ENCODE data around the gene AGER. TPM values are rescaled to one million over a fixed set of nuclear protein-coding genes. Genes with fewer than 3 reads are reported as not detected.

AGER gene
- total RNA-seq, 6 donors from 2014 or later, result 543 to 2,806 (median 1,294) TPM

GRCh38 chr6:32192608-32193039 is 8.6 kb upstream of the AGER start, which contains the start of gene GPSM3:
GPSM3 (minus strand) TSS chr6:32192643; CDS start chr6:32192513, 130 bp downstream.
- no peaks in the 10 kb centered on the region for H3K9me3 ChIP-seq
- H3K4me3 ChIP-seq, result peak within 1 kb of the TSS in 3 of 4 donors; percentile 72 to 96 (median 80)
- TF ChIP-seq POLR2AphosphoS5 (IDR thresholded peaks at IDR 0.05), result peak; percentile 50 to 54
- peak in 2 of 4 donors; percentile 39 to 67 for TF ChIP-seq POLR2A (IDR thresholded peaks at IDR 0.05)
- no peak for TF ChIP-seq EP300 (IDR thresholded peaks at IDR 0.05)
- TF ChIP-seq CTCF (IDR thresholded peaks at IDR 0.05), result no peak
- H3K27me3 ChIP-seq, result no peaks in the 10 kb centered on the region
- 21 to 24% methylated on average over 2 to 5 of the region's 5 CpGs for WGBS, 2 donors
- H3K36me3 ChIP-seq, result peaks cover 0 to 11% (median 4%) of the 10 kb centered on the region in 4 donors
- H3K27ac ChIP-seq, result peak within 1 kb of the TSS; percentile 93 to 98 (median 96)
- DNase-seq (peak; percentile 75 to 83), ATAC-seq (ENCODE audit: low FRiP score in 2 of 2) (no peak)
- peaks cover 66 to 81% (median 74%) of the 10 kb centered on the region in 4 donors for H3K4me1 ChIP-seq

GRCh38 chr6:32191696-32192607 is 7.9 kb upstream of the AGER start:
- peak overlapping the region in 3 of 4 donors; percentile 72 to 96 (median 80) for H3K4me3 ChIP-seq
- H3K27ac ChIP-seq, result peak overlapping the region; percentile 93 to 98 (median 96)
- no peaks in the 10 kb centered on the region for H3K9me3 ChIP-seq
- TF ChIP-seq POLR2A (IDR thresholded peaks at IDR 0.05) (no peak), POLR2AphosphoS5 (IDR thresholded peaks at IDR 0.05) (no peak), EP300 (IDR thresholded peaks at IDR 0.05) (no peak), CTCF (IDR thresholded peaks at IDR 0.05) (no peak)
- WGBS, 2 donors, result 52 to 62% methylated on average over 15 of the region's 15 CpGs
- H3K36me3 ChIP-seq, result peaks cover 0 to 14% (median 5%) of the 10 kb centered on the region in 4 donors
- no peak for DNase-seq
- no peak for ATAC-seq (ENCODE audit: low FRiP score in 2 of 2)
- H3K27me3 ChIP-seq, result no peaks in the 10 kb centered on the region
- peaks cover 68 to 82% (median 74%) of the 10 kb centered on the region in 4 donors for H3K4me1 ChIP-seq

- Histone ChIP-seq H3K27ac (peak overlapping the region; percentile 93 to 98 (median 96)), H3K4me3 (peak overlapping the region in 3 of 4 donors; percentile 72 to 96 (median 80)), H3K27me3 (no peaks in the 10 kb centered on the region), H3K9me3 (no peaks in the 10 kb centered on the region), H3K36me3 (peaks cover 0 to 22% (median 11%) of the 10 kb centered on the region in 4 donors), H3K4me1 (peaks cover 68 to 82% (median 77%) of the 10 kb centered on the region in 4 donors)
- DNase-seq, result no peak
- TF ChIP-seq POLR2A (IDR thresholded peaks at IDR 0.05), result no peak
- 78 to 82% methylated on average over 6 to 8 of the region's 8 CpGs for WGBS, 2 donors
- no peak for ATAC-seq (ENCODE audit: low FRiP score in 2 of 2)
These were observed 7.0 kb upstream of the AGER start for GRCh38 chr6:32190911-32191677.

- Histone ChIP-seq H3K4me3 (peak within 1 kb of the TSS; percentile 72 to 96 (median 83)), H3K27ac (peak within 1 kb of the TSS; percentile 93 to 98 (median 96)), H3K27me3 (no peaks in the 10 kb centered on the region), H3K9me3 (no peaks in the 10 kb centered on the region), H3K36me3 (peaks cover 0 to 24% (median 12%) of the 10 kb centered on the region in 4 donors), H3K4me1 (peaks cover 72 to 87% (median 82%) of the 10 kb centered on the region in 4 donors)
- TF ChIP-seq POLR2AphosphoS5 (IDR thresholded peaks at IDR 0.05), result peak; percentile 54 to 88
- peak in 2 of 4 donors; percentile 87 to 92 for TF ChIP-seq POLR2A (IDR thresholded peaks at IDR 0.05)
- no peak for TF ChIP-seq CTCF (IDR thresholded peaks at IDR 0.05)
- peak; percentile 83 to 88 for ATAC-seq (ENCODE audit: low FRiP score in 2 of 2)
- WGBS, 2 donors, result 1 to 2% methylated on average over 16 to 19 of the region's 23 CpGs
- DNase-seq, result peak in 1 of 2 donors; percentile 95
These were observed 6.2 kb upstream of the AGER start, which contains the start of gene PBX2 for GRCh38 chr6:32190054-32190851. PBX2 (minus strand) TSS chr6:32190202; CDS start chr6:32189915, 287 bp downstream.

Data from upper lobe of left lung (tissue), 6 donors.